ENCODE measurements around the gene BMPR1B.

DNA sequence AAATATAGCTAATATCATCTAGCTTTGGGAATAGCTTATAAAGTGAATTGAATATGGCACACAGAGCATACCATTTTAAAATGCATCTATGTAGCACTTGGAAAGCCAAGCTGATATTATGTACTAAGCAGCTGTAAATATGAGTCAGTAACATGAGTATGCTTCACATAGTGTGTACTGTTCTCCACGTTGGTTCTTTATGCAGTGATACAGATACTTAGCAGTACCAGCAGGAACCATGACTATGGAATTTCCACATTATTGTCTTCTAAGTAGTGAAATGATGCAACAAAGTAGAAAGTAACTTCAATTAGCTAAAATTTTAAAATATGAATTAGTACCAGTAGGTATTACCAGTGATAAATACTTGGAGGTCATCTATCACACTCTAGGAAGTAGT is 320.1 kb downstream of the BMPR1B start:
- TF ChIP-seq, protein P1, sequence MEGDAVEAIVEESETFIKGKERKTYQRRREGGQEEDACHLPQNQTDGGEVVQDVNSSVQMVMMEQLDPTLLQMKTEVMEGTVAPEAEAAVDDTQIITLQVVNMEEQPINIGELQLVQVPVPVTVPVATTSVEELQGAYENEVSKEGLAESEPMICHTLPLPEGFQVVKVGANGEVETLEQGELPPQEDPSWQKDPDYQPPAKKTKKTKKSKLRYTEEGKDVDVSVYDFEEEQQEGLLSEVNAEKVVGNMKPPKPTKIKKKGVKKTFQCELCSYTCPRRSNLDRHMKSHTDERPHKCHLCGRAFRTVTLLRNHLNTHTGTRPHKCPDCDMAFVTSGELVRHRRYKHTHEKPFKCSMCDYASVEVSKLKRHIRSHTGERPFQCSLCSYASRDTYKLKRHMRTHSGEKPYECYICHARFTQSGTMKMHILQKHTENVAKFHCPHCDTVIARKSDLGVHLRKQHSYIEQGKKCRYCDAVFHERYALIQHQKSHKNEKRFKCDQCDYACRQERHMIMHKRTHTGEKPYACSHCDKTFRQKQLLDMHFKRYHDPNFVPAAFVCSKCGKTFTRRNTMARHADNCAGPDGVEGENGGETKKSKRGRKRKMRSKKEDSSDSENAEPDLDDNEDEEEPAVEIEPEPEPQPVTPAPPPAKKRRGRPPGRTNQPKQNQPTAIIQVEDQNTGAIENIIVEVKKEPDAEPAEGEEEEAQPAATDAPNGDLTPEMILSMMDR (IDR thresholded peaks at IDR 0.05; ENCODE audit: borderline replicate concordance, extremely low read depth, low read length, poor library complexity, severe bottlenecking): no peak
- TF ChIP-seq EZH2 (IDR thresholded peaks at IDR 0.05; ENCODE audit: borderline replicate concordance, low read depth, low read length, severe bottlenecking): no peak

Data from DND-41 (cell line).